Neural progenitor cell (in vitro differentiated cells): ENCODE results near the gene RAPGEF5. TPM values are rescaled to one million over a fixed set of nuclear protein-coding genes. Genes with fewer than 3 reads are reported as not detected.

Experiments
- DNase-seq: peaks from one replicate; pipeline ENCODE4 v3.0.0-alpha.2; 2016; ENCODE audit warnings: low spot score
- H2AFZ ChIP-seq: fragments of 200-600 bp; sonication (generic); replicated peaks from 2 replicates; pipeline ENCODE4 v1.6.1; 2016; ENCODE audit warnings: antibody characterized with exemption
- H3F3A ChIP-seq: fragments of 200-600 bp; sonication (generic); 2 replicates; pipeline ENCODE4 v1.6.1; 2016; ENCODE audit warnings: antibody characterized with exemption, low read depth
- H3K27ac ChIP-seq: fragments of 200-600 bp; sonication (generic); 2 replicates; pipeline ENCODE4 v1.5.1; 2016; ENCODE audit warnings: mild to moderate bottlenecking
- H3K27me3 ChIP-seq: fragments of 200-600 bp; sonication (generic); 2 replicates; pipeline ENCODE4 v1.6.1; 2016; ENCODE audit warnings: mild to moderate bottlenecking, moderate library complexity
- H3K36me3 ChIP-seq: fragments of 200-600 bp; sonication (generic); 2 replicates; pipeline ENCODE4 v1.5.1; 2016
- H3K4me1 ChIP-seq: fragments of 200-600 bp; sonication (generic); 2 replicates; pipeline ENCODE4 v1.6.1; 2016; ENCODE audit warnings: mixed run types
- H3K4me2 ChIP-seq: fragments of 200-600 bp; sonication (generic); 2 replicates; pipeline ENCODE4 v1.6.1; 2016
- H3K4me3 ChIP-seq: fragments of 200-600 bp; sonication (generic); 2 replicates; pipeline ENCODE4 v1.5.1; 2016
- H3K79me2 ChIP-seq: fragments of 200-600 bp; sonication (generic); 2 replicates; pipeline ENCODE4 v1.6.1; 2016; ENCODE audit warnings: low read depth
- H3K9ac ChIP-seq: fragments of 200-600 bp; sonication (generic); 2 replicates; pipeline ENCODE4 v1.6.1; 2016
- H3K9me3 ChIP-seq: fragments of 200-600 bp; sonication (generic); 2 replicates; pipeline ENCODE4 v1.5.1; 2016; ENCODE audit warnings: low read depth
- H4K20me1 ChIP-seq: fragments of 200-600 bp; sonication (generic); 2 replicates; pipeline ENCODE4 v1.6.1; 2016; ENCODE audit warnings: low read depth
- H3K27ac Mint-ChIP-seq: 3 replicates; pipeline ENCODE4 v1.8.0; 2021; ENCODE audit warnings: mixed read lengths
- H3K27me3 Mint-ChIP-seq: 2 replicates; pipeline ENCODE4 v1.8.0; 2022; ENCODE audit warnings: low read depth, mild to moderate bottlenecking, inconsistent platforms, moderate library complexity, mixed read lengths; ENCODE audit not compliant: insufficient read depth
- H3K36me3 Mint-ChIP-seq: 3 replicates; pipeline ENCODE4 v1.8.0; 2021; ENCODE audit warnings: mixed read lengths
- H3K4me1 Mint-ChIP-seq: 3 replicates; pipeline ENCODE4 v1.8.0; 2021; ENCODE audit warnings: mixed read lengths
- H3K4me3 Mint-ChIP-seq: 3 replicates; pipeline ENCODE4 v1.8.0; 2021; ENCODE audit warnings: mild to moderate bottlenecking, moderate library complexity, mixed read lengths
- H3K9me3 Mint-ChIP-seq: 3 replicates; pipeline ENCODE4 v1.8.0; 2020; ENCODE audit warnings: mixed read lengths
- CTCF ChIP-seq: fragments of 200-600 bp; sonication (generic); IDR thresholded peaks from 2 replicates; pipeline ENCODE4 v1.5.1; 2017; ENCODE audit warnings: antibody characterized with exemption, mild to moderate bottlenecking
- EZH2 ChIP-seq: fragments of 200-600 bp; sonication (generic); IDR thresholded peaks from 2 replicates; pipeline ENCODE4 v1.6.1; 2017; ENCODE audit warnings: antibody characterized with exemption, mild to moderate bottlenecking, moderate library complexity
- EZH2phosphoT487 ChIP-seq: fragments of 200-600 bp; sonication (generic); IDR thresholded peaks from 2 replicates; pipeline ENCODE4 v1.6.1; 2017; ENCODE audit warnings: antibody characterized with exemption
- total RNA-seq: library from RNA; depleted of rRNA; stranded (reverse); fragments of >200 nt; gene quantifications from 2 replicates; pipeline ENCODE4 v1.2.3, GENCODE V29; 2015; ENCODE audit warnings: low replicate concordance

The RAPGEF5 gene
- total RNA-seq, 1 donor from 2014 or later: 5.7 TPM

- H3K79me2 ChIP-seq: no peaks in the 10 kb centered on the region
- no peaks in the 10 kb centered on the region for H3K4me1 Mint-ChIP-seq
Measured at GRCh38 chr7:22330903-22331302, 26.1 kb downstream of the RAPGEF5 start.

GRCh38 chr7:22329816-22330524, 27.0 kb downstream of the RAPGEF5 start:
- DNase-seq: no peak
- no peak overlapping the region for H3K27ac ChIP-seq
- H3F3A ChIP-seq: no peaks in the 10 kb centered on the region
- H4K20me1 ChIP-seq: no peaks in the 10 kb centered on the region
- H3K36me3 ChIP-seq: no peaks in the 10 kb centered on the region
- Mint-ChIP-seq H3K36me3 (no peaks in the 10 kb centered on the region), H3K27me3 (peaks cover 2% of the 10 kb centered on the region), H3K4me1 (no peaks in the 10 kb centered on the region), H3K27ac (no peak overlapping the region), H3K9me3 (no peaks in the 10 kb centered on the region), H3K4me3 (no peak overlapping the region)
- TF ChIP-seq EZH2phosphoT487: no peak
- no peak for TF ChIP-seq EZH2
- no peak for TF ChIP-seq CTCF
- no peaks in the 10 kb centered on the region for H3K9me3 ChIP-seq
- no peak overlapping the region for H3K4me2 ChIP-seq
- no peak overlapping the region for H3K9ac ChIP-seq
- H3K79me2 ChIP-seq: no peaks in the 10 kb centered on the region
- H3K4me3 ChIP-seq: no peak overlapping the region
- peaks cover 16% of the 10 kb centered on the region for H3K4me1 ChIP-seq
- peak overlapping the region; percentile 50 for H2AFZ ChIP-seq
- no peaks in the 10 kb centered on the region for H3K27me3 ChIP-seq

More at GRCh38 chr7:22330903-22331302, 26.1 kb downstream of the RAPGEF5 start:
- H3K27ac ChIP-seq: no peak overlapping the region
- DNase-seq: no peak
- H3K4me3 ChIP-seq: no peak overlapping the region
- no peaks in the 10 kb centered on the region for H3K9me3 Mint-ChIP-seq
- H3K4me1 ChIP-seq: peaks cover 16% of the 10 kb centered on the region
- H3K9me3 ChIP-seq: no peaks in the 10 kb centered on the region
- H2AFZ ChIP-seq: no peak overlapping the region
- no peaks in the 10 kb centered on the region for H3F3A ChIP-seq
- no peak overlapping the region for H3K27ac Mint-ChIP-seq
- no peaks in the 10 kb centered on the region for H4K20me1 ChIP-seq
- TF ChIP-seq EZH2 (no peak), CTCF (no peak), EZH2phosphoT487 (no peak)
- H3K9ac ChIP-seq: no peak overlapping the region
- no peak overlapping the region for H3K4me3 Mint-ChIP-seq
- H3K36me3 Mint-ChIP-seq: no peaks in the 10 kb centered on the region
- no peaks in the 10 kb centered on the region for H3K36me3 ChIP-seq
- H3K27me3 Mint-ChIP-seq: peaks cover 2% of the 10 kb centered on the region
- no peaks in the 10 kb centered on the region for H3K27me3 ChIP-seq
- no peak overlapping the region for H3K4me2 ChIP-seq

- H3K4me1 ChIP-seq: peaks cover 16% of the 10 kb centered on the region
- TF ChIP-seq EZH2phosphoT487 (no peak), EZH2 (no peak), CTCF (no peak)
Measured at GRCh38 chr7:22326181-22326580, 30.8 kb downstream of the RAPGEF5 start.

More at GRCh38 chr7:22326181-22326580, 30.8 kb downstream of the RAPGEF5 start:
- no peak for DNase-seq
- no peaks in the 10 kb centered on the region for H3K4me1 Mint-ChIP-seq
- Histone ChIP-seq H3K27ac (no peak overlapping the region), H3K79me2 (no peaks in the 10 kb centered on the region), H4K20me1 (no peaks in the 10 kb centered on the region), H3K9ac (no peak overlapping the region), H3K9me3 (no peaks in the 10 kb centered on the region), H3F3A (no peaks in the 10 kb centered on the region), H3K4me2 (no peak overlapping the region), H3K4me3 (no peak overlapping the region), H2AFZ (no peak overlapping the region), H3K36me3 (no peaks in the 10 kb centered on the region), H3K27me3 (no peaks in the 10 kb centered on the region)
- no peaks in the 10 kb centered on the region for H3K9me3 Mint-ChIP-seq
- no peak overlapping the region for H3K4me3 Mint-ChIP-seq
- H3K27me3 Mint-ChIP-seq: peaks cover 2% of the 10 kb centered on the region
- no peaks in the 10 kb centered on the region for H3K36me3 Mint-ChIP-seq
- no peak overlapping the region for H3K27ac Mint-ChIP-seq
